Measurements from ENCODE around the gene MAPK8IP3.
"Not testable (repeated sequence)": the region's sequence is repeated elsewhere in the genome, so short reads cannot be mapped to it uniquely, and the experiment has no call there.

The MAPK8IP3 gene

DNA sequence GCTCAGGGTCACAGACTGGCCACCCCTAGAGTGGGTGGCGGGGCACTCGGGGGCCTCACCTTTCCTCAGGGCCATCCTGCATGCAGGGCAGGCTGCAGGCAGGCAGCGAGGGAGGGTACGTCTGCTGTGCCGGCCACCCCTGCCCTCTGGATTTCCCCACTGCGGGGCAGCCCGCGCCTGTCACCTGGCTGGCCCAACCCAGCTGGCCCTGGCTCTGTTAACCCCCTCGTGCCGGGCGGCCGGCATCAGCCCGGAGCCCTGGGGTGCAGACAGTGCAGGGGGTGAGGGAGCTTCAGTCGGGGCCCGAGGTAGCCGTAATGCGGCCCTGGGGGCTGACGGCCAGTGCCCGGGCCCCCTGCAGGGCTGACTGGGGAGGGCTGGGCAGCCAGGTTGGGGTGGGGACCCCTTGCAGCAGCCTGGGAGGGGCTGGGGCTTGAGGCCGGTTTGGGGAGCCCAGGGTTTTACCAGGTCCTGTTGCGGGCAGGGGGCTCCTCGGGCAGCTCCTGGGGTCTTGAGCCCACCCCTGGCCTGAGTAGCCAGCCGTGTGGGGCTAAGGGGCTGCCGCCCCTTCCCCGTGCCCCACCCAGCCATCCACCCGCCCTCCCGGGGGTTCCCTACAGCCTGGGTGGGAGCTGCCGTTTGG lies 87.7 kb downstream of the MAPK8IP3 start, which contains the start of gene IGFALS:
TSS of gene IGFALS (minus strand) at position 128 of the 643 bp plus-strand sequence. CDS start at position 75, 53 bp downstream.
- H3K9ac ChIP-seq (ENCODE audit: low read length), result no peak within 1 kb of the TSS
- no peaks in the 10 kb centered on the region for H3K36me3 ChIP-seq (replicated peaks; ENCODE audit: low read depth, low read length)
- H3K9me3 ChIP-seq (ENCODE audit: insufficient read depth, low read length), result no peaks in the 10 kb centered on the region
- TF ChIP-seq, protein P1, sequence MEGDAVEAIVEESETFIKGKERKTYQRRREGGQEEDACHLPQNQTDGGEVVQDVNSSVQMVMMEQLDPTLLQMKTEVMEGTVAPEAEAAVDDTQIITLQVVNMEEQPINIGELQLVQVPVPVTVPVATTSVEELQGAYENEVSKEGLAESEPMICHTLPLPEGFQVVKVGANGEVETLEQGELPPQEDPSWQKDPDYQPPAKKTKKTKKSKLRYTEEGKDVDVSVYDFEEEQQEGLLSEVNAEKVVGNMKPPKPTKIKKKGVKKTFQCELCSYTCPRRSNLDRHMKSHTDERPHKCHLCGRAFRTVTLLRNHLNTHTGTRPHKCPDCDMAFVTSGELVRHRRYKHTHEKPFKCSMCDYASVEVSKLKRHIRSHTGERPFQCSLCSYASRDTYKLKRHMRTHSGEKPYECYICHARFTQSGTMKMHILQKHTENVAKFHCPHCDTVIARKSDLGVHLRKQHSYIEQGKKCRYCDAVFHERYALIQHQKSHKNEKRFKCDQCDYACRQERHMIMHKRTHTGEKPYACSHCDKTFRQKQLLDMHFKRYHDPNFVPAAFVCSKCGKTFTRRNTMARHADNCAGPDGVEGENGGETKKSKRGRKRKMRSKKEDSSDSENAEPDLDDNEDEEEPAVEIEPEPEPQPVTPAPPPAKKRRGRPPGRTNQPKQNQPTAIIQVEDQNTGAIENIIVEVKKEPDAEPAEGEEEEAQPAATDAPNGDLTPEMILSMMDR (IDR thresholded peaks at IDR 0.05; ENCODE audit: low read depth, low read length), result no peak
- TF ChIP-seq EZH2phosphoT487 (IDR thresholded peaks at IDR 0.05; ENCODE audit: low read depth), result no peak
- H4K20me1 ChIP-seq (ENCODE audit: insufficient read depth, low read length), result no peaks in the 10 kb centered on the region
- no peaks in the 10 kb centered on the region for H3K27me3 ChIP-seq (ENCODE audit: low read depth, low read length)
- H3K4me3 ChIP-seq (ENCODE audit: low read length), result no peak within 1 kb of the TSS
- H3K27ac ChIP-seq (ENCODE audit: low read length), result no peak within 1 kb of the TSS
- no peak within 1 kb of the TSS for H3K4me2 ChIP-seq (ENCODE audit: low read length)
- no peaks in the 10 kb centered on the region for H3K79me2 ChIP-seq (ENCODE audit: low read length)
- no peak within 1 kb of the TSS for H2AFZ ChIP-seq (ENCODE audit: low read depth, low read length)
- H3K4me1 ChIP-seq (ENCODE audit: low read length), result no peaks in the 10 kb centered on the region

DNA sequence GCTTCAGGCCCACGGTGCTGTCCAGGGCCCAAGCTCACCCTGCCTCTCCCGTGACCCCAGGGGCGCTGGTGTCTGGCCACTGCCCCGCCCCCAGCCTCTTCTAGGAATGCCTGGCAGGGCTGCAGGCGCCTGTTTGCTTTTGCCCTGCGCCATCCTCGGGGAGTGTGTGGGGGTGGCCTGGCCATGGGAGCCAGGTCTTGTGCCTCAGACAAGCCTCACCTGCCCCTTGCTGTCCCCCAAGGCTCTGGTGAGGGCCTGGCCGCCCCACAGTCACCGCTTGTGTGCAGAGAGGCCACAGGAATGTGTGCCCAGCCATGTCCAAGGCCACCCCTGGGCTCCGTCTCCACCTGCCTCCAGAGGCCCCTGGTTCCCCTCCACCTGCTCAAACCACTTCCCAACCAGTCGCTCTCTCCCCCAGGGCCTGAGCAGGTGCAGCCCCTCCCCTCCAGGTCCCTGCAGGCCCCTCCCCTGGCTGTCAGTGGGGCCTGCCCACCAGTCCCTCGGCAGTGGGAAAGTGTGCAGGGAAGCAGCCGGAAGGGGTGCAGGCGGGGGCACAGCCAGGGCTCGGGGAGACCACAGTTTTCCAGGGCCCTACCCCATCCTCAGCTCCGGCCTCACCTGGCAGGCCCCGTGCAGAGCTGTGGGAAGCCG lies 88.4 kb downstream of the MAPK8IP3 start:
- H3K79me2 ChIP-seq (ENCODE audit: low read length), result no peaks in the 10 kb centered on the region
- TF ChIP-seq, protein P1 (IDR thresholded peaks at IDR 0.05; ENCODE audit: low read depth, low read length), result no peak
- no peak for TF ChIP-seq EZH2phosphoT487 (IDR thresholded peaks at IDR 0.05; ENCODE audit: low read depth)
- no peak overlapping the region for H3K27ac ChIP-seq (ENCODE audit: low read length)
- no peaks in the 10 kb centered on the region for H4K20me1 ChIP-seq (ENCODE audit: insufficient read depth, low read length)
- no peak overlapping the region for H3K4me2 ChIP-seq (ENCODE audit: low read length)
- no peak overlapping the region for H2AFZ ChIP-seq (ENCODE audit: low read depth, low read length)
- H3K9me3 ChIP-seq (ENCODE audit: insufficient read depth, low read length), result no peaks in the 10 kb centered on the region
- no peak overlapping the region for H3K4me3 ChIP-seq (ENCODE audit: low read length)
- H3K36me3 ChIP-seq (replicated peaks; ENCODE audit: low read depth, low read length), result no peaks in the 10 kb centered on the region
- no peak overlapping the region for H3K9ac ChIP-seq (ENCODE audit: low read length)
- no peaks in the 10 kb centered on the region for H3K4me1 ChIP-seq (ENCODE audit: low read length)
- H3K27me3 ChIP-seq (ENCODE audit: low read depth, low read length), result no peaks in the 10 kb centered on the region

DNA sequence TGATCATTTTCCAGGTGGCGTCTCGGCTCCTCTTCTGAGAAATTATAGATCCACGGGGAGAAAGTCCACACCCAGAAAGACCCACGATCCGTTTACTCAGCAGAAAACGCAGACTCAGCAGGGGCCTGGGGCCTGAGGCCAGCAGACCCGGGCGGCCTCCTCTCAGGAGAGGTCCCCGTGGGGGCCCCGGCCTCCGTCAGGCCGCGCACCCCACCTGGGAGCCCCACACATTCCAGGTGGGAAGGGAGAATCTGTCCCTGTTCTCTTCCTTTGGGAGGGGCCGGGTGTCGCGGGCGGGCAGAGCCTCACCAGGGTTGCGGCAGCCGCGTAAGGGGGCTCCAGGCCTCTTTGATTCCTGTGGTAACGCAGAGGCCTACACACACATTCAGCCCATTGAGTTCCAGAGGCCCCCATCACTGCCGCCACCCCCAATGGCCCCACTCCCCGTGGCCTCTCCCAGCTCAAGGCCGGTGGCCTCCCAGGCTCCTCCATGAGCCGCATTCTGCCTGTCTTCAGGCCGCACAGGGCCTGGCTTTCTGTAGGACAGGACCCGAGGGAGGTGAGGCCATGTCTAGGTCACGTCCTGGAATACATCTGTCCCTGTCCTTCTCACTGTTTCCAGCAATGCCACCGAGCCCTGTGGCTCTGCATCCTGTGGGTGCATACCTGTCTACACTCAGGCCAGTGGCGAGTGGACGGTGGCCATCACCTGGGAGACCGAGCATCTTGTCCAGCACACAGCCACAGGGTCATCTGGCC lies 89.1 kb downstream of the MAPK8IP3 start:
- Histone ChIP-seq H3K9me3 (ENCODE audit: insufficient read depth, low read length) (no peaks in the 10 kb centered on the region), H2AFZ (ENCODE audit: low read depth, low read length) (no peak overlapping the region)
- TF ChIP-seq EZH2phosphoT487 (IDR thresholded peaks at IDR 0.05; ENCODE audit: low read depth), result no peak
- TF ChIP-seq, protein P1 (IDR thresholded peaks at IDR 0.05; ENCODE audit: low read depth, low read length), result no peak

DNA sequence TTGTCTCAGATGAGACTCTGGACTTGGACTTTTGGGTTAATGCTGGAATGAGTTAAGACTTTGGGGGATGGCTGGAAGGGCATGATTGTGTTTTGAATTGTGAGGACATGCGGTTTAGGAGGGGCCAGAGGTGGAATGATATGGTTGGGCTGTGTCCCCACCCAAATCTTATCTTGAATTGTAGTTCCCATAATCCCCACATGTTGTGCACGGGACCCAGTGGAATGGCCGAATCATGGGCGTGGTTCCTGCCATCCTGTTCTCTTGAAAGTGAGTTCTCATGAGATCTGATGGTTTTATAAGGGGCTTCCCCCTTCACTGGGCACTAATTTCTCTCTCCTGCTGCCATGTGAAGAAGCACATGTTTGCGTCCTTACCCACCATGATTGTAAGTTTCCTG lies 93.3 kb downstream of the MAPK8IP3 start:
- not testable (repeated sequence) for H3K36me3 ChIP-seq (replicated peaks; ENCODE audit: low read depth, low read length); H4K20me1 ChIP-seq (ENCODE audit: insufficient read depth, low read length); H3K9ac ChIP-seq (ENCODE audit: low read length); H3K9me3 ChIP-seq (ENCODE audit: insufficient read depth, low read length); H3K79me2 ChIP-seq (ENCODE audit: low read length); H3K27me3 ChIP-seq (ENCODE audit: low read depth, low read length); H3K27ac ChIP-seq (ENCODE audit: low read length); H3K4me3 ChIP-seq (ENCODE audit: low read length); H3K4me2 ChIP-seq (ENCODE audit: low read length); H2AFZ ChIP-seq (ENCODE audit: low read depth, low read length); H3K4me1 ChIP-seq (ENCODE audit: low read length)

More for the DNA sequence above, 89.1 kb downstream of the MAPK8IP3 start:
- Histone ChIP-seq H3K27ac (ENCODE audit: low read length) (no peak overlapping the region), H3K4me1 (ENCODE audit: low read length) (no peaks in the 10 kb centered on the region), H3K27me3 (ENCODE audit: low read depth, low read length) (no peaks in the 10 kb centered on the region), H3K79me2 (ENCODE audit: low read length) (no peaks in the 10 kb centered on the region), H3K9ac (ENCODE audit: low read length) (no peak overlapping the region), H4K20me1 (ENCODE audit: insufficient read depth, low read length) (no peaks in the 10 kb centered on the region), H3K36me3 (replicated peaks; ENCODE audit: low read depth, low read length) (no peaks in the 10 kb centered on the region), H3K4me2 (ENCODE audit: low read length) (no peak overlapping the region), H3K4me3 (ENCODE audit: low read length) (no peak overlapping the region)
